ENCODE data around the gene ALMS1. TPM values are rescaled to one million over a fixed set of nuclear protein-coding genes. Genes with fewer than 3 reads are reported as not detected.

ALMS1 gene
- total and polyA plus RNA-seq, 9 of the 15 experiments (the other 6 are each of a cell fraction or from before 2014, with no cell fraction given) = 1.4 to 26.3 (median 13.6) TPM

- Histone ChIP-seq H3K27me3 (ENCODE audit: control insufficient read depth in 2 of 2, insufficient read depth in 2 of 2, low read length in 2 of 2) (no peaks in the 10 kb centered on the region), H3K27ac (ENCODE audit: extremely low read depth, low read depth, low read length) (no peak overlapping the region), H3K9me1 (ENCODE audit: control insufficient read depth, insufficient read depth, low read length) (no peaks in the 10 kb centered on the region), H4K20me1 (replicated peaks; ENCODE audit: control insufficient read depth, insufficient read depth, low read length) (no peaks in the 10 kb centered on the region), H3K9ac (ENCODE audit: insufficient read depth in 1 of 2, low read depth in 2 of 2, low read length in 2 of 2) (no peak overlapping the region), H3K79me2 (ENCODE audit: control insufficient read depth, insufficient read depth, low read length) (no peaks in the 10 kb centered on the region), H3K9me3 (replicated peaks; ENCODE audit: control insufficient read depth, insufficient read depth, low read depth, low read length) (no peaks in the 10 kb centered on the region; the same call in 1 of the 2 replicates), H3K4me3 (no peak overlapping the region), H3K4me1 (replicated peaks in 1 of 2; ENCODE audit: control insufficient read depth in 2 of 2, insufficient read depth in 2 of 2, low read length in 2 of 2) (no peaks in the 10 kb centered on the region), H3K36me3 (ENCODE audit: control insufficient read depth, insufficient read depth, low read length) (peaks cover 3% of the 10 kb centered on the region; the same call in 1 of the 3 replicates), H3K4me2 (ENCODE audit: insufficient read depth, low read length) (no peak overlapping the region), H2AFZ (ENCODE audit: low read depth, low read length) (no peak overlapping the region)
- in situ Hi-C loops (cut with MboI) (no loop called here), intact Hi-C loops (cut with micrococcal nuclease) (no loop called here)
- DNase-seq (ENCODE audit: extremely low read depth in 1 of 4, low spot score in 3 of 4) (no peak), ATAC-seq (no peak), FAIRE-seq (peak; percentile 15)
- no TSS peak for BruUV-seq (replicated peaks)
- POLR2A ChIA-PET = interaction anchor here (0.7 kb wide), 1 partner anchor 284 kb away, joined by 3 read pairs; no protein-coding TSS in a partner anchor
- 39% methylated on average over 5 of the region's 5 CpGs for WGBS (ENCODE audit: insufficient coverage, low coverage, missing lambda C conversion rate)
- CTCF ChIA-PET (ENCODE audit: low intra/inter-chr PET ratio) = no interaction called here
- no peak for TF ChIP-seq HSF4 (CRISPR knock-in tag; IDR thresholded peaks at IDR 0.05; ENCODE audit: borderline replicate concordance)
- TF ChIP-seq RBFOX2 (IDR thresholded peaks at IDR 0.05; ENCODE audit: low read depth, low read length) = no peak
- TF ChIP-seq ZNF324 (CRISPR knock-in tag; IDR thresholded peaks at IDR 0.05) = peak; percentile 91
- TF ChIP-seq KLF1 (tag; IDR thresholded peaks at IDR 0.05) = no peak
Measured at GRCh38 chr2:73404409-73404808, 18.8 kb downstream of the ALMS1 start.

- no peak overlapping the region for H3K4me2 ChIP-seq (ENCODE audit: insufficient read depth, low read length)
- no peak for ATAC-seq
- H3K9ac ChIP-seq (ENCODE audit: insufficient read depth in 1 of 2, low read depth in 2 of 2, low read length in 2 of 2) = no peak overlapping the region
- ChIA-PET POLR2A (interaction anchor here (0.6 kb wide), 1 partner anchor 603 kb away, joined by 3 read pairs; no protein-coding TSS in a partner anchor), CTCF (ENCODE audit: low intra/inter-chr PET ratio) (interaction anchor here (0.6 kb wide), 1 partner anchor 584 kb away, joined by 5 read pairs; no protein-coding TSS in a partner anchor)
- no peaks in the 10 kb centered on the region for H3K4me1 ChIP-seq (replicated peaks in 1 of 2; ENCODE audit: control insufficient read depth in 2 of 2, insufficient read depth in 2 of 2, low read length in 2 of 2)
- no peaks in the 10 kb centered on the region for H3K9me1 ChIP-seq (ENCODE audit: control insufficient read depth, insufficient read depth, low read length)
- TF ChIP-seq TRIM28 (IDR thresholded peaks at IDR 0.05) (no peak), MAFG (tag; conservative IDR thresholded peaks at IDR 0.05) (no peak), PCBP2 (IDR thresholded peaks at IDR 0.05; ENCODE audit: low read depth, low read length, poor library complexity, severe bottlenecking) (no peak), NFE2 (IDR thresholded peaks at IDR 0.05; ENCODE audit: low read depth) (no peak), FOXP1 (CRISPR knock-in tag; IDR thresholded peaks at IDR 0.05) (no peak), ZNF282 (CRISPR knock-in tag; IDR thresholded peaks at IDR 0.05) (no peak)
- H3K36me3 ChIP-seq (ENCODE audit: control insufficient read depth, insufficient read depth, low read length) = no peaks in the 10 kb centered on the region
- no peaks in the 10 kb centered on the region for H4K20me1 ChIP-seq (replicated peaks; ENCODE audit: control insufficient read depth, insufficient read depth, low read length)
- intact Hi-C loops (cut with micrococcal nuclease) (no loop called here), in situ Hi-C loops (cut with MboI) (no loop called here)
- H3K27ac ChIP-seq (ENCODE audit: extremely low read depth, low read depth, low read length) = no peak overlapping the region
- WGBS (ENCODE audit: insufficient coverage, low coverage, missing lambda C conversion rate) = 50% methylated on average over 2 of the region's 2 CpGs
- no TSS peak for BruUV-seq (replicated peaks)
- no peak overlapping the region for H2AFZ ChIP-seq (ENCODE audit: low read depth, low read length)
- no peaks in the 10 kb centered on the region; the same call in 1 of the 2 replicates for H3K9me3 ChIP-seq (replicated peaks; ENCODE audit: control insufficient read depth, insufficient read depth, low read depth, low read length)
- H3K27me3 ChIP-seq (ENCODE audit: control insufficient read depth in 2 of 2, insufficient read depth in 2 of 2, low read length in 2 of 2) = no peaks in the 10 kb centered on the region
- H3K79me2 ChIP-seq (ENCODE audit: control insufficient read depth, insufficient read depth, low read length) = no peaks in the 10 kb centered on the region
- no peak for FAIRE-seq
- H3K4me3 ChIP-seq = no peak overlapping the region
- DNase-seq (ENCODE audit: extremely low read depth in 1 of 4, low spot score in 3 of 4) = no peak
Measured at GRCh38 chr2:73406996-73407395, 21.4 kb downstream of the ALMS1 start.

All from K562 (cell line).